ENCODE data around the gene SURF1. TPM values are rescaled to one million over a fixed set of nuclear protein-coding genes. Genes with fewer than 3 reads are reported as not detected.

The SURF1 gene
- total and polyA plus RNA-seq, 2 donors (not counting 1 experiment from before 2014, with no cell fraction given) = 44.1 to 54.5 TPM

GRCh38 chr9:133361507-133362092 lies 5.3 kb upstream of the SURF1 start:
- Histone ChIP-seq H3K79me2 (ENCODE audit: control insufficient read depth, insufficient read depth, low read length) (peaks cover 36% of the 10 kb centered on the region), H3K27ac (ENCODE audit: low read length in 2 of 2) (no peak overlapping the region), H4K20me1 (ENCODE audit: control insufficient read depth, insufficient read depth, low read length, poor library complexity, severe bottlenecking) (peaks cover 47% of the 10 kb centered on the region), H3K4me1 (ENCODE audit: control insufficient read depth in 2 of 2, insufficient read depth in 2 of 2, low read length in 2 of 2) (peaks cover 9 to 16% of the 10 kb centered on the region in 2 donors), H3K4me3 (ENCODE audit: control extremely low read depth in 1 of 5, extremely low read depth in 1 of 5, insufficient read depth in 1 of 5, low read depth in 2 of 5, low read length in 4 of 5) (no peak overlapping the region), H3K4me2 (replicated peaks; ENCODE audit: low read depth, low read length, poor library complexity, severe bottlenecking) (no peak overlapping the region), H2AFZ (ENCODE audit: insufficient read depth, low read depth, low read length, poor library complexity, severe bottlenecking) (no peak overlapping the region), H3K27me3 (replicated peaks in 1 of 4; ENCODE audit: control extremely low read depth in 1 of 4, control insufficient read depth in 3 of 4, insufficient read depth in 4 of 4, low read length in 3 of 4) (no peaks in the 10 kb centered on the region), H3K9ac (ENCODE audit: low read length) (no peak overlapping the region), H3K9me3 (ENCODE audit: control extremely low read depth in 1 of 3, control insufficient read depth in 2 of 3, insufficient read depth in 1 of 3, low read length in 2 of 3) (no peaks in the 10 kb centered on the region), H3K36me3 (replicated peaks in 1 of 2; ENCODE audit: control extremely low read depth in 1 of 2, control insufficient read depth in 1 of 2, extremely low read depth in 1 of 2, insufficient read depth in 2 of 2, low read length in 1 of 2) (peaks cover 0 to 77% of the 10 kb centered on the region in 2 experiments)
- intact Hi-C loops (cut with micrococcal nuclease) = no loop called here
- TF ChIP-seq CTCF (IDR thresholded peaks at IDR 0.05) (no peak), EZH2 (IDR thresholded peaks at IDR 0.05; ENCODE audit: borderline replicate concordance, insufficient read depth, low read depth, low read length, poor library complexity, severe bottlenecking) (no peak)
- CTCF ChIA-PET = no interaction called here
- DNase-seq (no peak), ATAC-seq (ENCODE audit: low read depth) (no peak)
- 96% methylated on average over 9 of the region's 13 CpGs for WGBS (ENCODE audit: insufficient coverage)
- Mint-ChIP-seq H3K4me1 (peaks cover 21% of the 10 kb centered on the region), H3K27me3 (no peaks in the 10 kb centered on the region), H3K4me3 (no peak overlapping the region), H3K27ac (no peak overlapping the region), H3K9me3 (ENCODE audit: insufficient read depth) (no peaks in the 10 kb centered on the region)
- POLR2A ChIA-PET = interaction anchor here (1.0 kb wide), 1 partner anchor 13 kb away, joined by 3 read pairs; the partner anchor contains the start of genes MED22 and RPL7A

All from B cell (primary cell).